Measurements from ENCODE around the gene IPO13.

Gene IPO13

DNA sequence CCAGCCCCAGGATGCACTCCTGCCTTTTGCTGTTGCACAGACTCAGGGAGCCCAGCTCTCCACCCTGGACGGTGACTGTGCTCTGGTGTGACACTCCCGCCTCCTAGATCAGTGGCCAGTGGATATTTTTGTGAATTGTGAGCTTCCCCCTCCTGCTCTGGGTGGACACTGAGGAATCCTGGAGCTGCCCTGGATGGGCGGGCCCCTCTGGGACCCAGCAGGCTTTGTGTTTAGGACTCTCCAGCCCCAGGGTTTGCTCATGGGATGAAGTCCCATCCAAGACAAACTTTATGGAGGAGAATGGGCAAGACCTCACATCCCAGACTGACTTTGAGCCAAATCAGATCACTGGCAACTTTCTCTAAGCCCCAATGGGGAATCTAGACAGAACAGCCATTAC is 68.5 kb downstream of the IPO13 start:
- no peak for DNase-seq

DNA sequence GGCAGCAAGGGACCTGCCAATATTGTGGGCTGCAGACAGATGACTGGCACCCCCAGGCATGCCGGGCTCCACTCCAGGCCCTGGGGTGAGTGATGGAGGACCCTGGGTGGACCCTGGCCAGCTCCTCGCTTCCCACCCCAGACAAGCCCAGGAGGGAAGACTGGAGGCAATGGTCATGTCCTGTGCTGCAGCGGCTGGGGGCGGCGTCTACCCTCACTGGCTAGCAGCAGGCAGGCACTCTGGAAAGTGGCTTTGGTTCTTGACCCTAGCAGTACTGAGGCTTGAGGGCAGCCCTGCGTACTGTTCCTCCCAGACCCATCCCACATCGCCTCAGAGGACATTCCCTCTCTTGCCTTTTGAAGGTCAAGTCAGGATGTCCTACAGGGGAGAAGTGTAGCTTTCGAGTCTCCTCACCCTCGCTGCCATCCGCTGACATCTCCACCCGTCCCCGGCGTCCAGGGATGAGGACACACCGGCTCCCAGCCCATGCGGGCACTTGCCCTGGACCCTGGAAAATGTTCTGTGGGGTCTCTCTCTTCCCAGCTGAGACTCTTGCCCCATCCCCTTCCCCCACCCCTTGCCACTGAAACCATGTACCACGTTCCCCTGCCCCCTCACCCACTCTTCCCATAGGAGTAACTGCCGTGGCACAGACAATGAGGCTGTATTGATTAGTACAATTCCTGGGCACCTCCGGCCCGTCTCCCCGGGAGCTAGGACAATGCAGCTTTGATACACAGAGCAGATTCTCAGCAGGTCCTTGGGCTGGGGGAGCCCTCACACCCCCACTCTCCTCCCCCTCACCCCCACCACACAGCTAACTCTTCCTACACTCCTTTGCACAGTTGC is 69.5 kb downstream of the IPO13 start:
- no peak for DNase-seq

DNA sequence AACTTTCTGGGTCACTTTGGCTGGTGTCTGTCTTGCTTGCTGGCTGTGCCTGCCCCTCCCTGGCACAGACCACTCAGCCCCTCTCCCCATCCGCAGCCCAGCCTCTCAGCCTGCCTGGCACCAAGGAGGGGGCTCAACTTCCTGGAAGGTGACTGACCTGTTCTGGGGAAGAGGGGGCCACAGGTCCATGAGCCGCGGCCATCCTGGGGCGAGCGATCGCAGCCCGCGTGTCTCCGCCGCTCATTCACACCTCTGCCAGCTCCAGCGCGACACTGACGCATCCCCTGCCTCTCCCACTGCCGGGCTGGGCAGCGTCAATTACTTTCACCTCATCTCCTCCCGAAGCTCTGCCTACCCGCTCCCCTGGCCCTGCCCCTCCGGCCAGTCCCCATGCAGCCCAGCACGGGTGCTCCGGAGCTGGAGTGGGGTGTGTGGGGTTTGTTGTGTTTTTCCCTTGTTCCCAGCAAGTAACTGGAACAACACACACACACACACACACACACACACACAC is 70.2 kb downstream of the IPO13 start:
- DNase-seq: no peak

All from HCEC 1CT (cell line).